HK-2 (cell line): Measurements from ENCODE around the gene HEXIM2.
"Not testable (repeated sequence)": the region's sequence is repeated elsewhere in the genome, so short reads cannot be mapped to it uniquely, and the experiment has no call there.

ENCODE experiments used
- DNase-seq: peaks from one replicate; pipeline ENCODE4 v3.0.0-alpha.2; 2018; ENCODE audit not compliant: unreplicated experiment

HEXIM2 gene

DNA sequence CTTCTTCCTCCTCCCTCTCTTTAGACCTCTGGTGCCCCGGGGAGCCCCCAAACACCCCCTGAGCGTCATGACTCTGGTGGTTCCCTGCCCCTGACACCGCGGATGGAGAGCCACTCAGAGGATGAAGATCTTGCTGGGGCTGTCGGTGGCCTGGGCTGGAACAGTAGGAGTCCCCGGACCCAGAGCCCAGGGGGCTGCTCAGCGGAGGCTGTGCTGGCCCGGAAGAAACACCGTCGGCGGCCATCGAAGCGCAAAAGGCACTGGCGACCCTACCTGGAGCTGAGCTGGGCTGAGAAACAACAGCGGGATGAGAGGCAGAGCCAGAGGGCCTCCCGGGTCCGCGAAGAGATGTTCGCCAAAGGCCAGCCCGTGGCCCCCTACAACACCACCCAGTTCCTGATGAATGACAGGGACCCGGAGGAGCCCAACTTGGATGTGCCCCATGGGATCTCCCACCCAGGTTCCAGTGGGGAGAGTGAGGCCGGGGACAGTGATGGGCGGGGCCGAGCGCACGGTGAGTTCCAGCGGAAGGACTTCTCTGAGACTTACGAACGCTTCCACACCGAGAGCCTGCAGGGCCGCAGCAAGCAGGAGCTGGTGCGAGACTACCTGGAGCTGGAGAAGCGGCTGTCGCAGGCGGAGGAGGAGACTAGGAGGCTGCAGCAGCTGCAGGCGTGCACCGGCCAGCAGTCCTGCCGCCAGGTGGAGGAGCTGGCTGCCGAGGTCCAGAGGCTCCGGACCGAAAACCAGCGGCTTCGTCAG, 7.5 kb downstream of the HEXIM2 start:
- no peak for DNase-seq

DNA sequence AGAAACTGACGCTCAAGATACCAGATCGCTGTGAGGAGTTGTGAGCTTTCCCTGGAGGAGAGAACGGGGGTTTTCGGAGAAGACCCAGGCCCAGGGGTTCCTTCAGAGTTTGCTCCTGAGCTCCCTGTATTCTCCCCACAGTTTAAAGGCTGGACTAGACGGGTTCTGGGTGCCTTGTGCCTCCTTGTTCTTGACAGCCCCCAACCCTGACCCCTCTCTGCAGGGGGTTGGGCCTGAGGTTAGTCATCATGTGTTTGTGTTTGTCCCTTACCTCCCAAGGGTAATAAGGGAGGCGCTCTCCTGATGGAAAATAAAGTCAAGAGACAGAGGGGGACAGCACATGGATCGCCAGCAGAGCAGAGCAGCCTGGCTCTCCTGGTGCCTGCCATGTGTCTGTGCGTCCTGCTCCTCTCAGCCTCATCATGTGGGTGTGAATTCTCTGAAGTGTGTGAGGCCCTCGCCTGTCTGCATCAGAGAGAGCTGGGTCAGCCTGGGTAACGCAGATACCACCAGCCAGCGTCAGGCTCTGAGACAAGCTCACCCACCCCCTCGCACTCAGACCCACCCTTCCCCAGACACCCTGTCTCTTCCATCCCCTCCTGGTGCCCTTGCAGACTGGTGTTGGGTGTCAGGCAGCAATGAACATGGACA, 8.7 kb downstream of the HEXIM2 start:
- DNase-seq = no peak

- peak; percentile 72 for DNase-seq
Measured at GRCh38 chr17:45170931-45171337, 9.3 kb downstream of the HEXIM2 start.

DNA sequence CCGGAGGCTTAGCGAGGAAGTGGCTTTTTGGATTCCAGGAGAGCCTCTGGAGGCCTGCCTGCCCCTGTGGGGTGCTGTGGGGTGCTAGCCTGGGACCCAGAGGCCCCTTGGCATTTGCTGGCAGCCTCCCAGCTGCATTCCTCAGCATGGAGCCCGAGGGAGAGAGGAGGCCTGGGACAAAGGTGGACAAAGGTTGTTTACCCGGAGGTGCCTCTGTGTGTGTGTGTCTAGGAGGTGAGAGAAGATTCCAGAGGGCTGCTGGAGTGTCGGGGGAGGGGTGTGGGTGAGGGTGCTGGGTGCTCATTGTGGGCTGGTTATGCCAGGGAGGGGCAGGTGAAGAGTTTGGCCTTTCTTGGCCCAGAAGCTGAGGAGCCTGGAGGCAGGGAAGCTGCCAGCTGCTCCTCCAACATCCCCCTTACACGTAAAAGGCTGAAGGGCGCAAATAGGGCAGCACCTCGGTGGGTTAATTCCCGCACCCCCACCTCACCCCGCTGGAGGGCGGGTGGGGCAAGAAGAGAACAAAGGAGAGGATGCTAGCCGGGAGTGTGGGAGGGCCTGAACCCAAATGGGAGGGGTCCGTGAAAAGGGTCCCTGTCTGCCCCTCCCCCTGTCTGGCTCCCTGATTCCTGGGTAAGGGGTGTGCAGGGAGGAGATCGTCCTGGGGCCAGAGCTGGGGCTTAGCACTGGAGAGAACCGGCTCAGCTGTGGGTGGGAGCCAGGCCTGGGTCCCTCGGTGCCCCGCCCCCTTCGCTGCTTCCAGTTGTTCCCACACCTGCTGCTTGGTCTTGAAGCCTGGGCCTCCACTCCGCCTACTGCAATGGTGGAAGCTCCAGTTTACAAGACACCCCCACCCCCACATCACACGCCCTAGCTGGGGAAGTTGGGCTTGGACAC, 9.9 kb downstream of the HEXIM2 start:
- DNase-seq = peak; percentile 90

DNA sequence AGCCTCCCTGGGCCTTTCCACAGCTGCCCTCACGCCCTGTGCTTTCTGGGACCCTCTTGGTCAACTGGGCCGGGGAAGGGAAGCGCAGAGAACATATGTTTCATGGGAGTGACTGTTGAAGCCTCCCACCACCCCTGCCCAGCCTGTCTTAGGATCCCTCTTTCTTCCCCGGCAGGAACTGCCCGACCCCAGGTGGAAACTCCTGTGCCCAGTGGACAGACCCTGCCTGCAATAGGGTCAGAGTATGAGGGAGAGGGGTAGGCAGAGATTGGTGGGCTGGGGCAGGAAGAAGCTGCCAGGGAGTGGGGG, 10.5 kb downstream of the HEXIM2 start:
- DNase-seq = no peak

- peak; percentile 97 for DNase-seq
Measured at GRCh38 chr17:45172541-45173286, 11.0 kb downstream of the HEXIM2 start.

DNA sequence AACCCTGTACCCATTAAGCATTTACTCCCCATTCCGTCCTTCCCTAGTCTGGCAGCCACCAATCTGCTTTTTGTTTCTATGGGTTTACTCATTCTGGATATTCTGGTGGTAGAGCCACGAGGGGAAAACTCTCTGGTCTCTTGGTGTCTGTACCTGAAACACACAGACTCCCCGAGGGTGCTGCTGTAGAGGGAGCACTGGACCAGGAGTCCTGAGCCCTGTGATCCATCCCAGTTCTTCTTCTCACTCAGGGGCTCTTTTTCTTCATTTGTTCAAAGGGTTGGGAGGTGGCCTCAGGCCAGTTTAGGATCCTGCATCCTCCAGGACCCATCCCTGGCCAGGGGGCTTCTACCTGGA, 14.1 kb downstream of the HEXIM2 start:
- no peak for DNase-seq

- DNase-seq = no peak
Measured at GRCh38 chr17:45177563-45177962, 15.9 kb downstream of the HEXIM2 start.

DNA sequence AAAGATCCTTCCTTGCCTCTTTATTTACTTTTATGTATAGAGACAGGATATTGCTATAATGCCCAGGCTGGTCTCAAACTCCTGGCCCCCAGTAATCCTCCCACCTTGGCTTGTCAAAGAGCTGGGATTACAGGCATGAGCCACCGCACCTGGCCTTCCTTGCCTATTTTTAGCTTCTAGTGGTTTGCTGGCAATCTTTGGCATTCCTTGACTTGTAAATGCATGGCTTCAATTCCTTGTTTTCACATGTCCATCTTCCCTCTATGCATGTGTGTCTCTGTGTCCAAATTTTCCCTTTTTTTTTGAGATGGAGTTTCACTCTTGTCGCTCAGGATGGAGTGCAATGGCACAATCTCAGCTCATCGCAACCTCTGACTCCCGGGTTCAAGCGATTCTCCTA, 22.5 kb downstream of the HEXIM2 start:
- no peak for DNase-seq

- DNase-seq = no peak
Measured at GRCh38 chr17:45186801-45187354, 25.2 kb downstream of the HEXIM2 start.

DNA sequence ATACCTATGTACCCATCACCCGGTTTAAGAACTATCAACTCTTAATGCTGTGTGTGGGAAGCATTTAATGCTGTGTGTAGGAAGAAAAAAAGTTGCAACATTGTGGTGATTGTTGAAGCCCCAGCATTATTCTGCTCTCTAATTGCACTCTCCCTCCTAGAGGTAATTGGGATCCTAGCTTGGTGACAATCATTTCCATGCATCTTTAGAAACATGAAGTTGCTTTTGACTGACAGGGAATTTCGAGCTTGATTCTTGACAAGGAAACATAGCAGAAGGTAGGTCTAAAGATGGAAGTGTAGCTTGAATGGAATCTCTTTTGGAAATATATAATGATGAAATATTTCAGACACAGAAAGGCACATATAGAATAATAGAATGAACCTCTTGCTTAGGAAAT, 27.3 kb downstream of the HEXIM2 start:
- DNase-seq = no peak

DNA sequence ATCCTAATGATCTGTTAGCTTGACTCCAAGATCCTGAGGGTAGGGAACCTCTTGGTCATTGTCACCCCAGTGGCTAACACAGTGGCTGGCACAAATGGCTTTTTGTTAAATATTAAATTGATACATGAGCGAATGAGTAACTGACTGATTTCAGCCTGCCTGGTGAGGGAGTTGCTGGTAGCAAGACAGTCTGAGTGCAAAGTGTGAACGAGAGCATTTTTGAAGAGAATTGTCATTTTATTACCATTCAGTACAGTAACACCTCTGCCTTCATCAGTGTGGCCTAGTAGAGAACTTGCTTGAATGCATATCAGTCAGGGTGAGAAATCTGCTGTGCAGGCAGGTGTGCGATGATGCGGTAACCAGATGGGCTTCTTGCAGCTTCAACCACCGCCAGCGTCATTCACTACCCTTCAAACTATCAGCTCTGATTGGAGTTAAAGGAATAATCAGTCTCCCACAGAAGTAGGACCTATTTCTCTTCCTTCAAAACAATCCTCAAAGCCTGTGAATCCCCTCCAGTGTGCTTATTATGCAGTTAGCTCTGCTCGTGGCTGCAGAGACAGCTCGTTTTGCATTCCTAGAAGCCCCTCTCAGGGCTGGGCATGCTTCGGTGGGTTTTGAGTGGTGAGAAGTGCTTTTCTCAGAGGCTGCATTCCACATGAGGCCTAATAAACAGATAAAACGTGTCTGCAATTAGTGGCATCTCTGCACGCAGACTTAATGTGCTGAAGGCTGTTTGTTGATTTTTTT, 29.0 kb downstream of the HEXIM2 start:
- DNase-seq = no peak

DNA sequence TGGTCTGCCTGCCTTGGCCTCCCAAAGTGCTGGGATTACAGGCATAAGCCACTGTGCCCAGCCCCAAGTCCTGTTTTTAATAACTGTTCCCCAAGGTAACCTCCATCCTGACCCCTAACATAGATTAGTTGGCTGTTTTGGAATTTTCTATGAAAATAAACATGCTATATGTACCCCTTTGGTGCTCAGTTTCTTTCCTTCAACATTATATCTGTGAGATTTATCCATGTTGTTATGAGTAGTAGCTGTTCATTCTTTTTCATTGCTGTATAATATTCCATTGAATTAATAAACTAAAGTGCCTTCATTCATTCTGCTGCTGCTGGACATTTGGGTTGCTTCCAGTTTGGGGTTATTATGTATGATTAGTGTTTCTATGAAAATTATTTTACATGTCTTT, 33.7 kb downstream of the HEXIM2 start:
- no peak for DNase-seq

DNA sequence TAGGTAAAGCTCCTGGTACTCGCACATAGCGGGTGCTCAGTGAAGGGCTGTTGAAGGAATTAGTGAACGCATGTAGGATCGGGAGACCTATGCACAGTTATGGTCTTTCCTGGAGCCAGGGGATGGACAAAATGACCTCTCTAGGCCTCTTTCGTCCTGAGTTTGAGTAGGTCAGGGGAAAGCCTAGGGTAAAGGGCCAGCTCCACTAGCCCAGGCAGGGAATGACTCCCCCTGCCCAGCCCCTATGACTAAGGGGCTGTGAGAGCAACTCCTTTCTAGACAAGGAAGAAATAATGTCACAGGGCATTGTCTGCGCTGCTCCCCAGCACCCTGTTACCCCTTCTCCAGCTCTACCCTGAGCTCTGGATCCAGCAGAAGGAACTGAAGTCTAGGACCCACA, 35.4 kb downstream of the HEXIM2 start:
- peak; percentile 16 for DNase-seq

DNA sequence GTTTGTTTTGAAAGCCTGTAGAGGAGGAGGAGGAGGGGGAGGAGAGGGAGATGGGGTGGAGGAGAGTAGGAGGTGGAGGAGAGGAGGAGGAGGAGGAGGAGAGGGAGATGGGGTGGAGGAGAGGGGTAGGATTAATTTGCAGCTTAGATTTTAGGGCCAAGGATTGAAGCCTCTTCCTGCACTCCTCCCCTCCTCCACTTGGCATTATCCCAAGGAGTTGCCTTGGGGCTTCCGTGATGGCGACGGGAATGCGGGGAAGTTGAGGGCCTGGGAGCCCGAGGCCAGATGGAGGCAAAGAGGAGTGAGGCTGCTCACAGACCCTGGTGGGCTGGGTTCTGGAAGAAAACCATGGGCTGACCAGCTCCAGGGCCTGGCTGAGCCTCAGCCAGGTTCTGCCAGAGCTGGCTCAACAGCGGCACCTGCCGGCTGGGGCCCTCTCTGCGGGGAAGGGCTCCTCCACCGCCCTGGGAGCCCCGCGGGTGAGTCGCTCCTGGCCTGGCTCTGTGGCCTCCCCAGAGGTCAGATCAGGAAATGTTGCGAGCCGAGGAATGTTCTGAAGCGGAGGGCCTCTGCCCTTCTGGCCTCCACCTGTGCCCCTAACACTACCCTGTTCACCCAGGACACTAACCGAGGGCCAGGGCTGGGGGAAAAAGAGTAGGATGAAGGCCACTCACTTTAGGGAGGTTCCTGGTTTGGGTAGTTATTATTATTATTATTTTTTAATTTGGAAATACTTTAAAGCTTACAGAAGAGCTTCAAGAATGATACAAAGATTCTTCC, 36.1 kb downstream of the HEXIM2 start:
- DNase-seq = peak; percentile 97

GRCh38 chr17:45200701-45201100, 39.0 kb downstream of the HEXIM2 start:
- DNase-seq = no peak

DNA sequence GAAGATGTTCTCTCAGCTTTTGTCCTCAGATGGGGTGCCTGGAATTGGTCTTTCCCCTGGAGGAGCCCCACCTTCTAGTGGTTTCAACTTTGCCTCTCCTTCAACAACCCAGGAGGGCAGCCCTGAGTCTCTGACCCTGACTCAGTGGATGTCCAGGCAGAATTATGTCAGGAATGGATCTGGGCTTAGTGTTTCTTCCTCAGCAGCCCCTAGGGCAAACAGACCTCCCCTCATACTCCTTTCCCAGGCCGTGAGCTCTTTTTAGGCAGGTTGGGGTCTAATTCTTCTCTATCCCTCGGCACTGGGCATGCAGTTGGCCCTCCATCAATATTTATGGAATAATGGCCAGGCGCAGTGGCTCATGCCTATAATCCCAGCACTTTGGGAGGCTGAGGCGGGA, 39.8 kb downstream of the HEXIM2 start:
- no peak for DNase-seq

GRCh38 chr17:45201880-45202279, 40.2 kb downstream of the HEXIM2 start:
- not testable (repeated sequence) for DNase-seq

GRCh38 chr17:45218895-45219661, 57.4 kb downstream of the HEXIM2 start:
- peak; percentile 86 for DNase-seq
